GM18873 (cell line): Measurements from ENCODE around the gene BRAP.
"Not testable (repeated sequence)": the region's sequence is repeated elsewhere in the genome, so short reads cannot be mapped to it uniquely, and the experiment has no call there.

ENCODE experiments used
- ATAC-seq: cut with Tn5 transposase; IDR thresholded peaks from one replicate; pipeline ENCODE4 v1.9.1; 2021; ENCODE audit warnings: mild to moderate bottlenecking, moderate library complexity, moderate number of reproducible peaks; ENCODE audit not compliant: unreplicated experiment, low FRiP score

BRAP gene

DNA sequence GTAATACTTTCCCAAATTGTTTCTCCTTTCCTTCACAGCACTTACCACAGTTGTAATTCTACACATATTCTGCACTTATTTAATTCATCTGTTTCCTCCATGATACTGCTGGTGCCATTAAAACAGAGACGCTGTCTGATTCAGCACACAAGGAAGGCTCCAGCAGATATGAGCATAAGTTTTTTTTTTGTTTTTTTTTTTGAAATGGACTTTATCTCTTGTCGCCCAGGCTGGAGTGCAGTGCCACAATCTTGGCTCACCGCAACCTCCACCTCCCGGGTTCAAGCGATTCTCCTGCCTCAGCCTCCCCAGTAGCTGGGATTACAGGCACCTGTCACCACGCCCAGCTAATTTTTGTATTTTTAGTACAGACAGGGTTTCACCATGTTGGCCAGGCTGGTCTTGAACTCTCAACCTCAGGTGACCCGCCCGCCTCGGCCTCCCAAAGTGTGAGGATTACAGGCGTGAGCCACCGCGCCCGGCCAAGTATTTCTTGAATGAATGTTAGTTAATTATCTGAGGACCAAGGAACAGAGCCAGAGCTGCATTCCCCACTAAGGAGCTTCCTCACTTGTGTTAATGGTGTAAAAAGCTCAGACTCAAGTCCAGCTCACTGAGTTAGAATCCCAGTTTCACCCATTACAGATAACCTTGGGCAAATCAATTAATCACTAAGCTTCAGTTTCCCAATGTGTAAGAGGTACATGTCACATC lies 1.1 kb downstream of the BRAP start:
- ATAC-seq, result not testable (repeated sequence)

GRCh38 chr12:111677186-111677585 lies 8.6 kb downstream of the BRAP start:
- ATAC-seq, result no peak

DNA sequence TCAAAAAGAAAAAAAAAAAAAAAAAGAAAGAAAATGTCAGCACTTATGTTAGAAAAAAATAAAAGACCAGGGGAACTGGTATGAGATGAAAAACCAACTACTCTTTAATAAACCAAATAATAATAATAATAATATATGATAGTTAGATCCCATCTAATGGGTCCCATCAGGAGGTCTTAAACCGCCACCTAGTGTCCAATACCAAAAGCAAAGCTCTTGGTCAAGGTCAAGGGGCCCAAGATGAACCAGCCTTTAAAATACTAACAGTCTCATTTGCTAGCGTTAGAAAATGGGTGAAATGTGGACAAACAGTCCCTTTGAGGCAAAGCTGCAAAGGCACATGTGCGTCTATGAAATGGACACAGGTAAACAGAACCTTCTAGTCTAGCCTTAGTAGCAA lies 12.3 kb downstream of the BRAP start:
- ATAC-seq, result no peak

GRCh38 chr12:111672822-111673381 lies 12.9 kb downstream of the BRAP start:
- ATAC-seq, result no peak

- no peak for ATAC-seq
Measured at GRCh38 chr12:111664961-111665865, 20.5 kb downstream of the BRAP start.

DNA sequence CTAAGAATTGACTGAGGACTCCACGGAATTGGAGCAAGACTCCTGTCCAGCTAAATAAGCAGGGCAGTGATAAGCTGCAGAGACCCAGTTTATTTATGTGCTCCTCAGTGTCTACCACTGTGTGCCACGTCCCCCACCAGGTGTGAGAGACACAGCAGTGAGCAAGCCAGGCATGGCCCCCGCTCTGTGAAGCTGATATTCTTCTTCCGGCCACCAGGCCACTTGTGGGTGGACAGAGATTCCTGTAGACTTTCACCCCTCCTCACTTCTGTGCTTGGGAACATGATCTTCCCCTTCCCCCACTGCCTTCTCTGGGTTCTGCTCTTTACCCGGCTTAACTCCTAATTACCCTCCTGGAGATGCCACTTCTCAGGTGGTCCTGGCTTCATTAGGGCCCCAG lies 21.3 kb downstream of the BRAP start:
- no peak for ATAC-seq

- ATAC-seq, result no peak
Measured at GRCh38 chr12:111656016-111656415, 29.7 kb downstream of the BRAP start.

DNA sequence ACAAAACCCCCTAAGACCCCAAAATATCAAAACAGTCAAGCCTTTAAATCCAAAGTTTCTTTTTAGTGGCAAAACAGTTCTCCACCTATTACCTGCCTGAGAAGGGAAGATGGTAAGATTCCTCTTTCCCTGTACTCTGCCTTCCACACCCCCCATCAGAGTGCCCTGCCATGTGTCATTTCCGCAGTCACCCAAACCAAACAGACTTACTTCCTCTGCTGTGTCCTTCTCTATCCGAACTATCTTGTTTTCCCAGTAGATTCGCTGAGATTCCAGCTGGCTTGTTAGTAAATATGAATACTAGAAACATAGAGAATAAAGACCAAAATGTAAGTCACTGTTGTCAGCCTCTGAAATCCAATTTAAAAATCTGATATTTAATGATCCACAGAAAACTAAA lies 30.4 kb downstream of the BRAP start:
- no peak for ATAC-seq

GRCh38 chr12:111653596-111653995 lies 32.2 kb downstream of the BRAP start:
- no peak for ATAC-seq

DNA sequence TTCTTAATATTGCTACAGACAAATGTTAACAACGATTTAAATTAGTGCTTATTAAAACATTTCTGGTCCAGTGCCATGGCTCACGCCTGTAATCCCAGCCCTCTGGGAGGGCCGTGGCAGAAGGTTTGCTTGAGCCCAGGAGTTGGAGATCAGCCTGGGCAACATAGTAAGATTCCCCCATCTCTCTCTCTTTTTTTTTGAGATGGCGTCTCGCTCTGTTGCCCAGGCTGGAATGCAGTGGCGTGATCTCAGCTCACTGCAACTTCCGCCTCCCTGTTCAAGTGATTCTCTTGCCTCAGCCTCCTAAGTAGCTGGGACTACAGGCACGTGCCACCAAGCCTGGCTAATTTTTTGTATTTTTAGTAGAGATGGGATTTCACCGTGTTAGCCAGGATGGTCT lies 33.2 kb downstream of the BRAP start:
- ATAC-seq, result not testable (repeated sequence)

- no peak for ATAC-seq
Measured at GRCh38 chr12:111650912-111651311, 34.8 kb downstream of the BRAP start.

GRCh38 chr12:111645433-111645832 lies 40.3 kb downstream of the BRAP start:
- no peak for ATAC-seq

- ATAC-seq, result no peak
Measured at GRCh38 chr12:111643427-111643826, 42.3 kb downstream of the BRAP start.

- no peak for ATAC-seq
Measured at GRCh38 chr12:111642681-111643426, 42.9 kb downstream of the BRAP start.

DNA sequence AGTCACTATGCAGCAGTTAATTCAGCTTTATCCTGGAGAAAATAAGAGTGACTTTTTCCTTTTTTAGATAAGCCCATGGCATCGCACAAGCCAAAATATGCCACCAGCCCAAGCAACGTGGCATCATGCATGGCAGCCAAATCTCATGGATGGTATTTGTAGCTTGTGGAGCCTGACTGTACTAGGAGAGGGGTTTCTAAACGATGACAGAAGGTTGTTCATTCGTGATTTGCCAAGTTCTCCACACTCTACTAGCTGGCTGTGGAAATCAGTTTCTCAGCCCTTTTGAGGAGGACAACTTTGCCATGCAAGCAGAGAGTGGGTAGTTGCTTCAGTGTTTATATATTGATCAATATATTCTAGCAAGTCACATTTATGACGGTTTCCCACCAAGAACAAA lies 45.2 kb downstream of the BRAP start:
- ATAC-seq, result no peak

- ATAC-seq, result no peak
Measured at GRCh38 chr12:111638556-111638955, 47.2 kb downstream of the BRAP start.

GRCh38 chr12:111636209-111636945 lies 49.4 kb downstream of the BRAP start:
- ATAC-seq, result no peak

DNA sequence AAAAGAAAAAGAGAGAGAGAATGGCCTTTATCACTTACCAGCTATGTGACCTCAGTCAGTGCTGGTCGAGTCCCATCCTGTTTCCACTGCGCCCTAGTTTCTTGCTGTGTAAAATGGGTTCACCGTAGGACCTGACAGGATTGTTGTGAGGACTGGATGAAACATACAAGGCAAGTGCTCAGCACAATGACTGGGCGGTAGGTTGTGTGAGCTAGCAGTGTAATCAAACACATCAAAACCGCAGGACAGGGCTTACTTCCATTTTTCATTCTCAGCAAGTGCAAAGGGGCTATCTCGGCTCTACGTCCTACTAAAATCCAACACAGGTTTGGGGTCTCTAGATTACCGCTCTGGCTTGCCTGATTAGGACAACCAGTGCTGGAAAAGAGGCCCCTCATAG lies 50.2 kb downstream of the BRAP start:
- ATAC-seq, result no peak

DNA sequence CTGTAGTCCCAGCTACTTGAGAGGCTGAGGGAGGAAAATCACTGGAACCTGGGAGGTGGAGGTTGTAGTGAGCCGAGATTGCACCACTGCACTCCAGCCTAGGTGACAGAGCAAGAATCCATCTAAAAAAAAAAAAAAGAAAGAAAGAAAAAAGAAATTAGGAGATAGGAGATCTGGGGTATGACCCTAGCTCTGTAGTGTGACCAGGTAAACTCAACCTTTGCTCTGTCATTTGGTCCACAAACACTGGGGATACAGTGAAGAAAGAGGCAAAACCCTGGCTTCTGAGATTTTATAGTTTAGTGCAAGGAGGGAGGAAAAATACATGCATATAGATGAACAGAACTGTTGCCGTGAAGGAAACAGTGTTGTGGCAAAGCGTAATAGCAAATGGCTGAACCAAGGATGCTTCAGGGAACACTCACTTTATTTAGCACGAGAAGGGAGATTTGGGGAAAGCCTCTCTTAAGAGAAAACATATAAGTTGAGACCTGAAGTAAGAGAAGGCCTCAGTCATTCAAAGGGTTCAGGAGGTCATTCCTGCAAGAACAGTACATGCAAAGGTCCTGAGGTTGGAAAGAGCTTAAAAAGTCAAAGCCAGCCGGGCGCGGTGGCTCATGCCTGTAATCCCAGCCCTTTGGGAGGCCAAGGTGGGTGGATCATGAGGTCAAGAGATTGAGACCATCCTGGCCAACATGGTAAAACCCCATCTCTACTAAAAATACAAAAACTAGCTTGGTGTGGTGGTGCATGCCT lies 57.1 kb downstream of the BRAP start:
- no peak for ATAC-seq
